ENCODE results near the gene ARHGAP22.

- TF ChIP-seq SMC3 (IDR thresholded peaks at IDR 0.05; ENCODE audit: low read depth, low read length): no peak
- TF ChIP-seq, protein P1, sequence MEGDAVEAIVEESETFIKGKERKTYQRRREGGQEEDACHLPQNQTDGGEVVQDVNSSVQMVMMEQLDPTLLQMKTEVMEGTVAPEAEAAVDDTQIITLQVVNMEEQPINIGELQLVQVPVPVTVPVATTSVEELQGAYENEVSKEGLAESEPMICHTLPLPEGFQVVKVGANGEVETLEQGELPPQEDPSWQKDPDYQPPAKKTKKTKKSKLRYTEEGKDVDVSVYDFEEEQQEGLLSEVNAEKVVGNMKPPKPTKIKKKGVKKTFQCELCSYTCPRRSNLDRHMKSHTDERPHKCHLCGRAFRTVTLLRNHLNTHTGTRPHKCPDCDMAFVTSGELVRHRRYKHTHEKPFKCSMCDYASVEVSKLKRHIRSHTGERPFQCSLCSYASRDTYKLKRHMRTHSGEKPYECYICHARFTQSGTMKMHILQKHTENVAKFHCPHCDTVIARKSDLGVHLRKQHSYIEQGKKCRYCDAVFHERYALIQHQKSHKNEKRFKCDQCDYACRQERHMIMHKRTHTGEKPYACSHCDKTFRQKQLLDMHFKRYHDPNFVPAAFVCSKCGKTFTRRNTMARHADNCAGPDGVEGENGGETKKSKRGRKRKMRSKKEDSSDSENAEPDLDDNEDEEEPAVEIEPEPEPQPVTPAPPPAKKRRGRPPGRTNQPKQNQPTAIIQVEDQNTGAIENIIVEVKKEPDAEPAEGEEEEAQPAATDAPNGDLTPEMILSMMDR (IDR thresholded peaks at IDR 0.05): no peak
- no peak for TF ChIP-seq EZH2phosphoT487 (IDR thresholded peaks at IDR 0.05; ENCODE audit: borderline replicate concordance, low read depth)
- no peak for TF ChIP-seq TAF1 (IDR thresholded peaks at IDR 0.05; ENCODE audit: borderline replicate concordance, low read depth, low read length)
- TF ChIP-seq POLR2AphosphoS5 (IDR thresholded peaks at IDR 0.05; ENCODE audit: low read depth, low read length): no peak
- TF ChIP-seq RAD21 (IDR thresholded peaks at IDR 0.05; ENCODE audit: low read length): no peak
- no peak for TF ChIP-seq FOSL2 (IDR thresholded peaks at IDR 0.05; ENCODE audit: borderline replicate concordance, low read depth)
- no peak for TF ChIP-seq JUND (IDR thresholded peaks at IDR 0.05)
- no peak for TF ChIP-seq NFIC (IDR thresholded peaks at IDR 0.05; ENCODE audit: borderline replicate concordance)
These were observed 54.7 kb downstream of the ARHGAP22 start for GRCh38 chr10:48550071-48550691.
